SK-N-SH (cell line): ENCODE results near the gene PSMD9. TPM values are rescaled to one million over a fixed set of nuclear protein-coding genes. Genes with fewer than 3 reads are reported as not detected.

Experiments used
- CTCF ChIA-PET: fragments of 300-600, 350-600 bp; formaldehyde crosslinking; extraction: SDS; loops from one replicate; lab custom pipeline; 2021; lab: Yijun Ruan, JAX
- POLR2A ChIA-PET: fragments of 350-600 bp; sonication (Branson Sonifier 250); formaldehyde crosslinking; extraction: SDS; loops from one replicate; lab custom pipeline; 2020; ENCODE audit warnings: antibody characterized with exemption, inconsistent platforms; lab: Yijun Ruan, JAX
- DNase-seq: peaks from one replicate; pipeline ENCODE4 v3.0.0; 2012
- H2AFZ ChIP-seq: fragments of 200-600 bp; sonication (generic); 2 replicates; pipeline ENCODE4 v1.8.1; 2016; ENCODE audit warnings: antibody characterized with exemption, mild to moderate bottlenecking, low read depth
- H3F3A ChIP-seq: fragments of 200-600 bp; sonication (generic); replicated peaks from 2 replicates; pipeline ENCODE3; 2016; ENCODE audit warnings: antibody characterized with exemption, mild to moderate bottlenecking; ENCODE audit not compliant: insufficient read depth
- H3K27ac ChIP-seq, 2 experiments: fragments of 200-500 bp in 1 of 2; fragments of 200-600 bp in 1 of 2; sonication (Bioruptor generic) in 1 of 2; sonication (generic), shearing (Covaris generic) in 1 of 2; 2 replicates each; pipeline versions ENCODE4 v1.5.1 to v1.6.1; 2014 to 2016; ENCODE audit warnings: low read depth in 2 of 2, inconsistent platforms in 1 of 2, low read length in 1 of 2, mild to moderate bottlenecking in 1 of 2, mixed read lengths in 1 of 2
- H3K27me3 ChIP-seq: fragments of 200-600 bp; sonication (generic), shearing (Covaris generic); 2 replicates; pipeline ENCODE4 v1.6.1; 2016; ENCODE audit warnings: mixed run types; ENCODE audit not compliant: insufficient read depth
- H3K36me3 ChIP-seq, 2 experiments: fragments of 200-500 bp in 1 of 2; fragments of 200-600 bp in 1 of 2; sonication (Bioruptor generic) in 1 of 2; sonication (generic) in 1 of 2; replicated peaks in 1 of 2; 2 replicates each; pipeline versions ENCODE3 to v1.5.1; 2014 to 2016; ENCODE audit warnings: low read length in 1 of 2, mild to moderate bottlenecking in 1 of 2; ENCODE audit not compliant: insufficient read depth in 2 of 2, control insufficient read depth in 1 of 2
- H3K4me1 ChIP-seq, 2 experiments: fragments of 200-500 bp in 1 of 2; fragments of 200-600 bp in 1 of 2; sonication (Bioruptor generic) in 1 of 2; sonication (generic), shearing (Covaris generic) in 1 of 2; 2 replicates each; pipeline versions ENCODE4 v1.5.1 to v1.6.1; 2014 to 2016; ENCODE audit warnings: low read depth in 1 of 2, low read length in 1 of 2, mixed run types in 1 of 2; ENCODE audit not compliant: insufficient read depth in 2 of 2, control insufficient read depth in 1 of 2
- H3K4me2 ChIP-seq: fragments of 200-600 bp; sonication (generic), shearing (Covaris generic); 2 replicates; pipeline ENCODE4 v1.6.1; 2017; ENCODE audit warnings: mixed run types
- H3K4me3 ChIP-seq, 2 experiments: fragments of 200-500 bp in 1 of 2; fragments of 200-600 bp in 1 of 2; sonication (Bioruptor generic) in 1 of 2; sonication (generic), shearing (Covaris generic) in 1 of 2; 2 replicates each; pipeline versions ENCODE4 v1.5.1 to v1.8.1; 2014 to 2016; ENCODE audit warnings: low read depth in 2 of 2, inconsistent platforms in 1 of 2, low read length in 1 of 2, mild to moderate bottlenecking in 1 of 2, mixed read lengths in 1 of 2, moderate library complexity in 1 of 2
- H3K79me2 ChIP-seq: fragments of 200-600 bp; sonication (generic); 2 replicates; pipeline ENCODE4 v1.8.1; 2017; ENCODE audit warnings: mild to moderate bottlenecking; ENCODE audit not compliant: insufficient read depth
- H3K9ac ChIP-seq: fragments of 200-600 bp; sonication (generic); 2 replicates; pipeline ENCODE4 v1.6.1; 2017; ENCODE audit warnings: mixed run types
- H3K9me2 ChIP-seq: fragments of 200-600 bp; sonication (generic); 2 replicates; pipeline ENCODE4 v1.6.1; 2017; ENCODE audit warnings: mixed run types
- H3K9me3 ChIP-seq: fragments of 200-600 bp; sonication (generic); 2 replicates; pipeline ENCODE4 v1.6.1; 2017; ENCODE audit warnings: mixed run types, mild to moderate bottlenecking, moderate library complexity
- H4K20me1 ChIP-seq: fragments of 200-600 bp; sonication (generic); 2 replicates; pipeline ENCODE4 v1.6.1; 2017; ENCODE audit warnings: mild to moderate bottlenecking, mixed run types; ENCODE audit not compliant: insufficient read depth
- CTCF ChIP-seq: fragments of 200-600 bp; sonication (generic); IDR thresholded peaks from 2 replicates; pipeline ENCODE4 v1.6.1; 2017; ENCODE audit warnings: antibody characterized with exemption, mild to moderate bottlenecking, moderate library complexity
- ELF1 ChIP-seq: IDR thresholded peaks from 2 replicates; pipeline ENCODE4 v1.4.0; 2012
- EZH2phosphoT487 ChIP-seq: fragments of 200-600 bp; sonication (generic); IDR thresholded peaks from 2 replicates; pipeline ENCODE4 v1.6.1; 2017; ENCODE audit warnings: low read depth, mixed run types, mild to moderate bottlenecking, antibody characterized with exemption, moderate library complexity, borderline replicate concordance
- FOXJ3 ChIP-seq: sonication (generic); formaldehyde crosslinking; IDR thresholded peaks from 2 replicates; pipeline ENCODE4 v1.5.1; 2020; ENCODE audit warnings: mild to moderate bottlenecking, missing genetic modification reagents
- IRF3 ChIP-seq: fragments of 150-350 bp; IDR thresholded peaks from 2 replicates; pipeline ENCODE4 v1.6.1; 2016; ENCODE audit warnings: mild to moderate bottlenecking, low read depth, low read length
- JUND ChIP-seq: IDR thresholded peaks from 2 replicates; pipeline ENCODE4 v1.4.0; 2012
- MEF2A ChIP-seq: IDR thresholded peaks from 2 replicates; pipeline ENCODE4 v1.4.0; 2012; ENCODE audit warnings: low read depth, borderline replicate concordance
- MXI1 ChIP-seq: IDR thresholded peaks from 2 replicates; pipeline ENCODE4 v1.6.1; 2012; ENCODE audit warnings: mild to moderate bottlenecking, low read depth, low read length, improper control_type of control experiment
- NRF1 ChIP-seq: IDR thresholded peaks from 2 replicates; pipeline ENCODE4 v1.6.1; 2012; ENCODE audit warnings: low read depth, mild to moderate bottlenecking, low read length
- PBX3 ChIP-seq: IDR thresholded peaks from 2 replicates; pipeline ENCODE4; 2012
- RXRA ChIP-seq: IDR thresholded peaks from 2 replicates; pipeline ENCODE4 v1.4.0; 2012; ENCODE audit warnings: low read depth, mild to moderate bottlenecking, borderline replicate concordance
- YY1 ChIP-seq: IDR thresholded peaks from 2 replicates; pipeline ENCODE4 v1.4.0; 2012; ENCODE audit warnings: low read depth, mild to moderate bottlenecking
- WGBS: methylation state at CpG from one replicate; pipeline ENCODE4 v1.1.6; 2017; ENCODE audit warnings: low lambda C conversion rate; 5-methylcytosine and 5-hydroxymethylcytosine counted together
- polyA plus RNA-seq, 3 experiments: library from polyadenylated mRNA; depleted of rRNA; stranded (reverse); fragments of >200 nt; gene quantifications; 2 replicates each; pipeline ENCODE4 v1.2.3, GENCODE V29; 2012
- TF ChIP-seq, protein P1 (sequence below): fragments of 150-350 bp; IDR thresholded peaks from 2 replicates; pipeline ENCODE4 v1.6.1; 2017; ENCODE audit warnings: antibody characterized with exemption, low read length, low read depth, borderline replicate concordance
- TF ChIP-seq, protein P2 (sequence below): IDR thresholded peaks from 2 replicates; pipeline ENCODE4 v1.4.0; 2012; ENCODE audit warnings: low read depth, borderline replicate concordance

The PSMD9 gene
- polyA plus RNA-seq, 1 of the 3 experiments (the other 2 are of a cell fraction): 227 TPM

GRCh38 chr12:121898287-121898686 lies 9.7 kb downstream of the PSMD9 start:
- H3K4me3 ChIP-seq: no peak overlapping the region
- TF ChIP-seq RXRA (no peak), MXI1 (no peak), ELF1 (no peak), YY1 (no peak), EZH2phosphoT487 (no peak), FOXJ3 (no peak), PBX3 (no peak), IRF3 (no peak), JUND (no peak), CTCF (no peak), NRF1 (no peak), MEF2A (no peak)
- TF ChIP-seq, protein P1, sequence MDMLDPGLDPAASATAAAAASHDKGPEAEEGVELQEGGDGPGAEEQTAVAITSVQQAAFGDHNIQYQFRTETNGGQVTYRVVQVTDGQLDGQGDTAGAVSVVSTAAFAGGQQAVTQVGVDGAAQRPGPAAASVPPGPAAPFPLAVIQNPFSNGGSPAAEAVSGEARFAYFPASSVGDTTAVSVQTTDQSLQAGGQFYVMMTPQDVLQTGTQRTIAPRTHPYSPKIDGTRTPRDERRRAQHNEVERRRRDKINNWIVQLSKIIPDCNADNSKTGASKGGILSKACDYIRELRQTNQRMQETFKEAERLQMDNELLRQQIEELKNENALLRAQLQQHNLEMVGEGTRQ: no peak
- TF ChIP-seq, protein P2, sequence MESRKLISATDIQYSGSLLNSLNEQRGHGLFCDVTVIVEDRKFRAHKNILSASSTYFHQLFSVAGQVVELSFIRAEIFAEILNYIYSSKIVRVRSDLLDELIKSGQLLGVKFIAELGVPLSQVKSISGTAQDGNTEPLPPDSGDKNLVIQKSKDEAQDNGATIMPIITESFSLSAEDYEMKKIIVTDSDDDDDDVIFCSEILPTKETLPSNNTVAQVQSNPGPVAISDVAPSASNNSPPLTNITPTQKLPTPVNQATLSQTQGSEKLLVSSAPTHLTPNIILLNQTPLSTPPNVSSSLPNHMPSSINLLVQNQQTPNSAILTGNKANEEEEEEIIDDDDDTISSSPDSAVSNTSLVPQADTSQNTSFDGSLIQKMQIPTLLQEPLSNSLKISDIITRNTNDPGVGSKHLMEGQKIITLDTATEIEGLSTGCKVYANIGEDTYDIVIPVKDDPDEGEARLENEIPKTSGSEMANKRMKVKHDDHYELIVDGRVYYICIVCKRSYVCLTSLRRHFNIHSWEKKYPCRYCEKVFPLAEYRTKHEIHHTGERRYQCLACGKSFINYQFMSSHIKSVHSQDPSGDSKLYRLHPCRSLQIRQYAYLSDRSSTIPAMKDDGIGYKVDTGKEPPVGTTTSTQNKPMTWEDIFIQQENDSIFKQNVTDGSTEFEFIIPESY: no peak
- TF ChIP-seq, all 33 proteins: peak for 0
- Histone ChIP-seq H3K27me3 (no peaks in the 10 kb centered on the region), H2AFZ (no peak overlapping the region), H3K27ac (no peak overlapping the region), H3K9me2 (no peaks in the 10 kb centered on the region), H3K79me2 (peaks cover 72% of the 10 kb centered on the region), H3K9ac (no peak overlapping the region), H3K36me3 (peaks cover 30 to 54% of the 10 kb centered on the region in 2 experiments), H3K9me3 (no peaks in the 10 kb centered on the region), H3K4me2 (no peak overlapping the region), H4K20me1 (peaks cover 17% of the 10 kb centered on the region), H3F3A (peaks cover 12% of the 10 kb centered on the region), H3K4me1 (peaks cover 3 to 13% of the 10 kb centered on the region in 2 experiments; a peak in 2 of 4 replicates)
- no peak for DNase-seq
- CTCF ChIA-PET: interaction anchor here (5.6 kb wide), 1 partner anchor 103 kb away, joined by 30 read pairs; the partner anchor contains the start of gene RHOF
- POLR2A ChIA-PET: no interaction called here
- 77% methylated on average over 5 of the region's 5 CpGs for WGBS
